Ammon's horn (tissue), 1 donor: ENCODE data around the gene CORO2B.
A peak's percentile ranks its signal among the peaks of the same experiment; 100 is the strongest.
"Not testable (repeated sequence)": the region's sequence is repeated elsewhere in the genome, so short reads cannot be mapped to it uniquely, and the experiment has no call there.

Experiments
- DNase-seq: peaks from one replicate; pipeline ENCODE4 v3.0.0-alpha.2; 2016; ENCODE audit warnings: low spot score

CORO2B gene

GRCh38 chr15:68630211-68630555 is 51.4 kb downstream of the CORO2B start:
- DNase-seq: no peak

GRCh38 chr15:68630836-68631235 is 52.0 kb downstream of the CORO2B start:
- no peak for DNase-seq

- DNase-seq: no peak
These were observed 52.8 kb downstream of the CORO2B start for GRCh38 chr15:68631601-68632051.

GRCh38 chr15:68632101-68632500 is 53.3 kb downstream of the CORO2B start:
- DNase-seq: no peak

- no peak for DNase-seq
These were observed 54.7 kb downstream of the CORO2B start for GRCh38 chr15:68633231-68634121.

GRCh38 chr15:68634122-68634482 is 55.3 kb downstream of the CORO2B start:
- no peak for DNase-seq

GRCh38 chr15:68634531-68634930 is 55.7 kb downstream of the CORO2B start:
- DNase-seq: no peak

GRCh38 chr15:68635141-68635540 is 56.3 kb downstream of the CORO2B start:
- peak; percentile 86 for DNase-seq

- no peak for DNase-seq
These were observed 57.5 kb downstream of the CORO2B start for GRCh38 chr15:68636256-68636655.

GRCh38 chr15:68637767-68638404 is 59.1 kb downstream of the CORO2B start:
- DNase-seq: no peak

GRCh38 chr15:68638953-68639515 is 60.2 kb downstream of the CORO2B start:
- no peak for DNase-seq

- no peak for DNase-seq
These were observed 61.3 kb downstream of the CORO2B start for GRCh38 chr15:68639926-68640600.

- peak; percentile 57 for DNase-seq
These were observed 62.1 kb downstream of the CORO2B start for GRCh38 chr15:68640791-68641331.

- DNase-seq: no peak
These were observed 62.6 kb downstream of the CORO2B start for GRCh38 chr15:68641376-68641775.

GRCh38 chr15:68642491-68642845 is 63.7 kb downstream of the CORO2B start:
- no peak for DNase-seq

GRCh38 chr15:68643216-68643830 is 64.5 kb downstream of the CORO2B start:
- no peak for DNase-seq

- no peak for DNase-seq
These were observed 65.5 kb downstream of the CORO2B start for GRCh38 chr15:68644083-68644904.

- no peak for DNase-seq
These were observed 66.2 kb downstream of the CORO2B start for GRCh38 chr15:68644996-68645395.

GRCh38 chr15:68646156-68646555 is 67.4 kb downstream of the CORO2B start:
- peak; percentile 77 for DNase-seq

GRCh38 chr15:68646696-68647095 is 67.9 kb downstream of the CORO2B start:
- no peak for DNase-seq

- DNase-seq: not testable (repeated sequence)
These were observed 68.6 kb downstream of the CORO2B start for GRCh38 chr15:68647361-68647760.
